Osteocyte (in vitro differentiated cells): ENCODE results near the gene SETX. TPM values are rescaled to one million over a fixed set of nuclear protein-coding genes. Genes with fewer than 3 reads are reported as not detected.

Experiments used
- DNase-seq: peaks from one replicate; pipeline ENCODE4 v3.0.0; 2021; ENCODE audit warnings: mixed read lengths; ENCODE audit not compliant: unreplicated experiment; ENCODE audit errors: extremely low spot score
- H3K27ac Mint-ChIP-seq: one replicate; pipeline ENCODE4 v1.8.0; 2021; ENCODE audit warnings: mild to moderate bottlenecking, mixed read lengths; ENCODE audit not compliant: unreplicated experiment
- H3K27me3 Mint-ChIP-seq: one replicate; pipeline ENCODE4 v1.8.0; 2021; ENCODE audit warnings: mixed read lengths; ENCODE audit not compliant: unreplicated experiment
- H3K36me3 Mint-ChIP-seq: one replicate; pipeline ENCODE4 v1.8.0; 2021; ENCODE audit warnings: mixed read lengths; ENCODE audit not compliant: unreplicated experiment
- H3K4me1 Mint-ChIP-seq: one replicate; pipeline ENCODE4 v1.8.0; 2021; ENCODE audit warnings: mixed read lengths; ENCODE audit not compliant: unreplicated experiment
- H3K4me3 Mint-ChIP-seq: one replicate; pipeline ENCODE4 v1.8.0; 2021; ENCODE audit warnings: mild to moderate bottlenecking, moderate library complexity, mixed read lengths; ENCODE audit not compliant: unreplicated experiment
- H3K9me3 Mint-ChIP-seq: one replicate; pipeline ENCODE4 v1.8.0; 2021; ENCODE audit warnings: mixed read lengths; ENCODE audit not compliant: unreplicated experiment
- total RNA-seq: library from RNA; stranded (reverse); gene quantifications from 2 replicates; pipeline ENCODE4 v1.2.1, GENCODE V29; 2021
- TF ChIP-seq, protein P1 (sequence below): fragments of 200-600 bp; sonication (generic); IDR thresholded peaks from 2 replicates; pipeline ENCODE4 v1.5.0; 2021; ENCODE audit warnings: antibody characterized with exemption, mild to moderate bottlenecking, moderate library complexity

Gene SETX
- total RNA-seq, 1 donor from 2014 or later: 53.6 TPM

DNA sequence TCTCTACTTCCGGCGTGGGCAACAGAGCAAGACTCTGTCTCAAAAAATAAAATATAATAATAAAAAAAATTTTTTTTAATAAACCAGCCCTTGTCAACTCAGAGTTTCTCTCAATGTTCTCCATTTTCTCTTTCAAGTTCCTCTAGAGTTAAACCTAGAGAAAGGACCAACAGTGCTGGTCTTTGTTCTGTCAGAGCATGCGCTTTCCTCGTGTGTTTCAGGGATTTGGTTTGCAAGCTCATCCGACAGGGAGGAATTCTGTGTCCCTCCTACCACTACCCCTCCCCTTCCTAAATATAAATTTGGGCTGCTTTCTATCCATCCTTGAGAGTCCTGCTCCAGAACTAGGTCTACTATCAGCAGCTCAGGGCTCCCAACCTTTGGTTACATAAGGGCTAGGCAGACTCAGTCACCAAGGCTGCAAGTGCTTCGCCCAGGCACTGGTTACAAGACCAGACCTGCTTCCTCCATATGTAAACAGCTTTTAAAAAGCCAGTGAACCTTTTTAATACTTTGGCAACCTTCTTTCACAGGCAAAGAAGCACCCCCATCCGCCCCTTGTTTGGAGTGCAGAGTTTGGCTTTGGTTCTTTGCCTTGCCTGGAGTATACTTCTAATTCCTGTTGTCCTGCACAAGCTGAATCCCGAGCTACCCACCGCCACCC, 13.5 kb downstream of the SETX start:
- no peak overlapping the region for H3K27ac Mint-ChIP-seq
- no peaks in the 10 kb centered on the region for H3K4me1 Mint-ChIP-seq
- H3K9me3 Mint-ChIP-seq: no peaks in the 10 kb centered on the region
- H3K4me3 Mint-ChIP-seq: no peak overlapping the region
- no peaks in the 10 kb centered on the region for H3K27me3 Mint-ChIP-seq
- TF ChIP-seq, protein P1, sequence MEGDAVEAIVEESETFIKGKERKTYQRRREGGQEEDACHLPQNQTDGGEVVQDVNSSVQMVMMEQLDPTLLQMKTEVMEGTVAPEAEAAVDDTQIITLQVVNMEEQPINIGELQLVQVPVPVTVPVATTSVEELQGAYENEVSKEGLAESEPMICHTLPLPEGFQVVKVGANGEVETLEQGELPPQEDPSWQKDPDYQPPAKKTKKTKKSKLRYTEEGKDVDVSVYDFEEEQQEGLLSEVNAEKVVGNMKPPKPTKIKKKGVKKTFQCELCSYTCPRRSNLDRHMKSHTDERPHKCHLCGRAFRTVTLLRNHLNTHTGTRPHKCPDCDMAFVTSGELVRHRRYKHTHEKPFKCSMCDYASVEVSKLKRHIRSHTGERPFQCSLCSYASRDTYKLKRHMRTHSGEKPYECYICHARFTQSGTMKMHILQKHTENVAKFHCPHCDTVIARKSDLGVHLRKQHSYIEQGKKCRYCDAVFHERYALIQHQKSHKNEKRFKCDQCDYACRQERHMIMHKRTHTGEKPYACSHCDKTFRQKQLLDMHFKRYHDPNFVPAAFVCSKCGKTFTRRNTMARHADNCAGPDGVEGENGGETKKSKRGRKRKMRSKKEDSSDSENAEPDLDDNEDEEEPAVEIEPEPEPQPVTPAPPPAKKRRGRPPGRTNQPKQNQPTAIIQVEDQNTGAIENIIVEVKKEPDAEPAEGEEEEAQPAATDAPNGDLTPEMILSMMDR: no peak
- peaks cover 52% of the 10 kb centered on the region for H3K36me3 Mint-ChIP-seq
- DNase-seq: no peak

DNA sequence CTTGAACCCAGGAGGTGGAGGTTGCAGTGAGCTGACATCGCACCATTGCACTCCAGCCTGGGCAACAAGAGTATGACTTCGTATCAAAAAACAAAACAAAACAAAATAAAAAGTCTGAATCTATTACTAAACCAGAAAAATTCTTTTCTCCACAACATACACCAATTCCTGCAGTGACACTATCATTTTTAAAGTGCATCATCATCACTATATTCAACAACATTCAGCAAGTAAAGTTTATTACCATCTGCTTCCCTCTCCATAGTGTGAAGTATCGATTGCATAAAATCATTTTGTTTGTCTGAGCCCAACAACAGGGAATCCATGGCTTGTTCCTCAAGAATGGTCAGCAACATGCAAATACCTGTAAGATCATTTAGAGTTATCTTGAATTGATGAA, 20.4 kb downstream of the SETX start:
- H3K36me3 Mint-ChIP-seq: peaks cover 68% of the 10 kb centered on the region
- no peaks in the 10 kb centered on the region for H3K4me1 Mint-ChIP-seq
- H3K27me3 Mint-ChIP-seq: no peaks in the 10 kb centered on the region
- H3K4me3 Mint-ChIP-seq: no peak overlapping the region
- peaks cover 6% of the 10 kb centered on the region for H3K9me3 Mint-ChIP-seq
- H3K27ac Mint-ChIP-seq: no peak overlapping the region
- no peak for DNase-seq
- TF ChIP-seq, protein P1: no peak

DNA sequence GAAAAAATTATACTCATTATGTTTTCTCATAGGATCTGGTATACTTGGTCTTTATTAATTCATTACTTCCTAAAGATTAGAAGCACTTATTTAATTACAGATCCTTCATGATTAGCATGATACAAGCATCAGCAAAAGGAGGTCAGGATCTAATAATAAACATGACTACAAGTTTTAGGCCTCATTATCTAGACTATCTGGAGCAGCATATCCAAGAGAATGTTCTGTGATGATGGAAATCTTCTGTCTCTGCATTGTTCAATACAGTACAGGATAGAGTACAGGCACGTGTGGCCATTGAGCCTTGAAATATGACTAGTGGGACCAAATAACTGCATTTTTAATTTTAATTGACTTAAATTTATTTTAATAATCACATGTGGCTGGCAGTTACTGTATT, 21.2 kb downstream of the SETX start:
- Mint-ChIP-seq H3K9me3 (peaks cover 10% of the 10 kb centered on the region), H3K27me3 (no peaks in the 10 kb centered on the region), H3K4me1 (no peaks in the 10 kb centered on the region), H3K36me3 (peaks cover 72% of the 10 kb centered on the region), H3K27ac (no peak overlapping the region), H3K4me3 (no peak overlapping the region)
- no peak for DNase-seq
- TF ChIP-seq, protein P1: no peak

DNA sequence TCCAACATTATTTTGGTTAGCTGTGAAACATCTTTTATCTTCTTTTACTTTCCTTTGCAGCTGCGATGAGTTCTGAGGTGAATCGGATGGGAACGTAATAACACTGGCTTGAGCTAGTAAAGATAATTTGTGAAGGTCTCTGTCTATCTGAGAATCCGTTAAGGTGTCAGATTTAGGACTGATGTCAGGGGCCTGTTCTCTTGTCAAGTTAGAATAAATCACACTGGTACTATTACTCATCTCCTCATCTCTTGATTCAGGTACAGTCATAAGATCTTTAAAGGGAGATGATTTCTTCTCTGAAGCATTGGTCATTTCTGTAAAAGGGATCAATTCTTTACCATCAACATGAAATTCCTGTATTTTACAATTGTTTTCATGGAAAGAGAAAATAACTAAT, 26.2 kb downstream of the SETX start:
- DNase-seq: no peak

DNA sequence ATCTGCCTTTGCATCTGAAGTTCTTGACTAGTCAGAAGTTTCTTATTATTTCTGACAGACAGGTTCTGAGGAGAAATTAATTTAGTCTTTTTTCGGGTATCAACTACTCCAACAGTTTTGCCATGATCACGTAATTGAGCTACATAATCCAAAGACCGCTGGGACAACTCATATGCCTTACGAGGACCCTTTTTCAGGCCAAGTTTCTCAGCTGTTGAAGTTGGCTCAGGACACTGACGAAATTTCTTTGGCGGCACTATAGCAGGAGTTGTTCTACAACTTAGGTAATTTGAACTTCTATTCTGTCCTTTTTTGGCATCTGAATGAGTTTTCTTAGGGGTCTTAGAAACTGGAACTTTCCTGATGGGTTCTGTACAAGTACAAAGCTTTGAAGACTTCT, 27.2 kb downstream of the SETX start:
- H3K9me3 Mint-ChIP-seq: peaks cover 13% of the 10 kb centered on the region
- H3K27ac Mint-ChIP-seq: no peak overlapping the region
- no peaks in the 10 kb centered on the region for H3K4me1 Mint-ChIP-seq
- no peaks in the 10 kb centered on the region for H3K27me3 Mint-ChIP-seq
- TF ChIP-seq, protein P1: no peak
- DNase-seq: no peak
- H3K4me3 Mint-ChIP-seq: no peak overlapping the region
- peaks cover 74% of the 10 kb centered on the region for H3K36me3 Mint-ChIP-seq

More for the DNA sequence above, 26.2 kb downstream of the SETX start:
- H3K9me3 Mint-ChIP-seq: peaks cover 13% of the 10 kb centered on the region
- no peak overlapping the region for H3K4me3 Mint-ChIP-seq
- H3K36me3 Mint-ChIP-seq: peaks cover 72% of the 10 kb centered on the region
- TF ChIP-seq, protein P1: no peak
- no peaks in the 10 kb centered on the region for H3K4me1 Mint-ChIP-seq
- no peak overlapping the region for H3K27ac Mint-ChIP-seq
- H3K27me3 Mint-ChIP-seq: no peaks in the 10 kb centered on the region
